ENCODE measurements around the gene KLC1. TPM values are rescaled to one million over a fixed set of nuclear protein-coding genes. Genes with fewer than 3 reads are reported as not detected.

KLC1 gene
- total RNA-seq, 1 donor from 2014 or later = 975 TPM

- Mint-ChIP-seq H3K4me1 (ENCODE audit: low read depth, unreplicated experiment) (peaks cover 27% of the 10 kb centered on the region), H3K4me3 (ENCODE audit: unreplicated experiment) (no peak overlapping the region), H3K27ac (ENCODE audit: unreplicated experiment) (no peak overlapping the region), H3K27me3 (ENCODE audit: unreplicated experiment) (peaks cover 9% of the 10 kb centered on the region), H3K36me3 (ENCODE audit: unreplicated experiment) (no peaks in the 10 kb centered on the region), H3K9me3 (ENCODE audit: unreplicated experiment) (peaks cover 2% of the 10 kb centered on the region)
- TF ChIP-seq, protein P1, sequence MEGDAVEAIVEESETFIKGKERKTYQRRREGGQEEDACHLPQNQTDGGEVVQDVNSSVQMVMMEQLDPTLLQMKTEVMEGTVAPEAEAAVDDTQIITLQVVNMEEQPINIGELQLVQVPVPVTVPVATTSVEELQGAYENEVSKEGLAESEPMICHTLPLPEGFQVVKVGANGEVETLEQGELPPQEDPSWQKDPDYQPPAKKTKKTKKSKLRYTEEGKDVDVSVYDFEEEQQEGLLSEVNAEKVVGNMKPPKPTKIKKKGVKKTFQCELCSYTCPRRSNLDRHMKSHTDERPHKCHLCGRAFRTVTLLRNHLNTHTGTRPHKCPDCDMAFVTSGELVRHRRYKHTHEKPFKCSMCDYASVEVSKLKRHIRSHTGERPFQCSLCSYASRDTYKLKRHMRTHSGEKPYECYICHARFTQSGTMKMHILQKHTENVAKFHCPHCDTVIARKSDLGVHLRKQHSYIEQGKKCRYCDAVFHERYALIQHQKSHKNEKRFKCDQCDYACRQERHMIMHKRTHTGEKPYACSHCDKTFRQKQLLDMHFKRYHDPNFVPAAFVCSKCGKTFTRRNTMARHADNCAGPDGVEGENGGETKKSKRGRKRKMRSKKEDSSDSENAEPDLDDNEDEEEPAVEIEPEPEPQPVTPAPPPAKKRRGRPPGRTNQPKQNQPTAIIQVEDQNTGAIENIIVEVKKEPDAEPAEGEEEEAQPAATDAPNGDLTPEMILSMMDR (IDR thresholded peaks at IDR 0.05; ENCODE audit: partially characterized antibody, unreplicated experiment) = no peak
- no peak for DNase-seq
Observed at GRCh38 chr14:103740991-103741689, 112.1 kb downstream of the KLC1 start.

GRCh38 chr14:103741876-103742275, 112.9 kb downstream of the KLC1 start:
- no peak overlapping the region for H3K4me3 Mint-ChIP-seq (ENCODE audit: unreplicated experiment)
- H3K36me3 Mint-ChIP-seq (ENCODE audit: unreplicated experiment) = no peaks in the 10 kb centered on the region
- TF ChIP-seq, protein P1 (IDR thresholded peaks at IDR 0.05; ENCODE audit: partially characterized antibody, unreplicated experiment) = no peak
- peaks cover 27% of the 10 kb centered on the region for H3K4me1 Mint-ChIP-seq (ENCODE audit: low read depth, unreplicated experiment)
- peaks cover 2% of the 10 kb centered on the region for H3K9me3 Mint-ChIP-seq (ENCODE audit: unreplicated experiment)
- no peak overlapping the region for H3K27ac Mint-ChIP-seq (ENCODE audit: unreplicated experiment)
- no peak for DNase-seq
- H3K27me3 Mint-ChIP-seq (ENCODE audit: unreplicated experiment) = peaks cover 9% of the 10 kb centered on the region

DNA sequence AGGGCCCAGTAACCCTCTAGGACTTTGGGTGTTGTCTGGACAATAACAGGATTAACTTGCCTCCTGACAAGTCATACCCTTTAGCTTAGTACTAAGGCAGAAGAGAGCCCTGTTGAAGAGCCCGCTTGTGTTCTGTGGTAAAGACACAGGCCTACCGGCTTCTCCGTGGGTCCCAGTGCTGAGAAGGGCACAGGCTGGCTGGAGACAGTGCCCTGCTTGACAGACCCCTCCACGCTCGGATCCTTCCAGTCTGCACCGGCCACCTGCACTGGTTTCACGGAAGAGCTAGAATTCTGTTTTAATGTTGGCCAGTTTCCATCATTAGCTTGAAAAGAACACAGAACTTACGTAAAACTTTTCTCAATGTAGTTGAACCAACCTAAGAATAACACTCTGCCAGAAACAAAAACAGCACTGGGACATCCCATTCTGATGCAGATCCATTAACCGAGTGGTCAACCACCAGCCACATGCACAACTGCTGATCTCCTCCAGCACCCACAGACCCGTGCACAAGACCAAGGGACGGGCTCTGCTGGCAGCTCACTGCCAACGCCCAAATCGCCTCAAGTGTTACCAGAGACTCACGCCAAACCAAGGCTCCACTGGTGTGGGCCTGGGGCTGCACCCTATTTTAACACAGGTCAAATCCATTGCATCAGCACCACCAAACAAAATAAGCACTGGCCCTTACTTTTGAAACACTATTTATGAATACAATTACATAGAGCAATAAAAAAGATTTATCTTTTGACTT, 113.7 kb downstream of the KLC1 start:
- Mint-ChIP-seq H3K36me3 (ENCODE audit: unreplicated experiment) (no peaks in the 10 kb centered on the region), H3K9me3 (ENCODE audit: unreplicated experiment) (peaks cover 2% of the 10 kb centered on the region), H3K4me1 (ENCODE audit: low read depth, unreplicated experiment) (peaks cover 25% of the 10 kb centered on the region), H3K27me3 (ENCODE audit: unreplicated experiment) (peaks cover 9% of the 10 kb centered on the region), H3K27ac (ENCODE audit: unreplicated experiment) (peak overlapping the region; percentile 48), H3K4me3 (ENCODE audit: unreplicated experiment) (no peak overlapping the region)
- no peak for DNase-seq
- TF ChIP-seq, protein P1 (IDR thresholded peaks at IDR 0.05; ENCODE audit: partially characterized antibody, unreplicated experiment) = no peak

GRCh38 chr14:103743691-103744090, 114.7 kb downstream of the KLC1 start:
- Mint-ChIP-seq H3K4me3 (ENCODE audit: unreplicated experiment) (no peak overlapping the region), H3K27ac (ENCODE audit: unreplicated experiment) (no peak overlapping the region), H3K27me3 (ENCODE audit: unreplicated experiment) (peaks cover 5% of the 10 kb centered on the region), H3K36me3 (ENCODE audit: unreplicated experiment) (no peaks in the 10 kb centered on the region), H3K4me1 (ENCODE audit: low read depth, unreplicated experiment) (peaks cover 16% of the 10 kb centered on the region), H3K9me3 (ENCODE audit: unreplicated experiment) (peaks cover 2% of the 10 kb centered on the region)
- TF ChIP-seq, protein P1 (IDR thresholded peaks at IDR 0.05; ENCODE audit: partially characterized antibody, unreplicated experiment) = no peak
- DNase-seq = no peak

Data from glutamatergic neuron (in vitro differentiated cells).